ENCODE measurements around the gene PPARGC1A.

The PPARGC1A gene

DNA sequence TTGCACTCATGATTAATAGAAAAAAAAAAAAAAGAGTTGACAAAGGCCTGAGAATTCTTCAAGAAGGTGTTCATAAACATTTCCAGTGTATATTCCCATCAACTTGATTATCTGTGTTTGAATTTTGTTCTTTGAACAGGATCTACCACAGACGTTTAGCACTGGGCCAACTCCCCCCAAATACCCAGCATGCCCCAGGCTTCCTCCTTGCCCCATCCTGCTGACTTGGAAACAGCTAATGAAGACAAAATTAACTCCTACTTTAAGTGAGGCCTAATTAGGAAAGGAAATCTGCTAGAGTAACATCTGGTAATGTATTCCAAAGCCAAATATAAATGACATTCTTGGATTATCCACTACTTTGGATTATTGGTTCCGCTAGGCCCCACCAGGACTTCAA is 52.5 kb downstream of the PPARGC1A start:
- no peak for DNase-seq

DNA sequence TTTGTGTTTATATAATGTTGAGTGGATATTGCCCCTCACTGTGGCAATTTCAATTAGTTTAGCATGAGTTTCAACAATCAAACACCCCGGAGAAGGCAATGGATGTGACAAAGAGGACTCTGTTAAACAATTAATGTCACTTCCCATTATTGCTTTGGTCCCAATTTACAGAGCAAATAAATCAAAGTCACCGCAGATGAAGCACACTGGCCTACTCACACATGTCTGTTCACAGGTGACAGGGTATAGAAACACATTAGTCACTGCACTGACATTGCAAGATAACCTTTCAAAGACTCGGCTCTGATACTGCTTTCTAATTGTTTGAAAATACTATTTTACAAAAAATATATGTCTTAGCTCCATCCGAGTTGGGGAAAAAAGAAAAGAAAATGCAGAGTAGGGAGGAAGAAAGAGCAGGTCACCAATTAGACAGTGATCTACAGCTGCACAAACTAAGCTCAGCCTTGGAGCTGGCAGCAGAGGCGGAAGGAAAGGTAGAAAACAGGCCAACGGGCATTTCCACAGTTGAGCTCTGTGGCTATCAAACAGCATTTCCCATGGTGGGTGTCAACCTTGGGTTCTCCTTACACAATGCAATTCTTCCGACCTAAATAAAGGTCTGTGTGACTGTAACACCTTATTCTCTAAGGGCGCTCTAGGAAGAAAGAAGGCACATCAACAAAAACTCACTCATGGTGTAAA is 53.9 kb downstream of the PPARGC1A start:
- DNase-seq = no peak

DNA sequence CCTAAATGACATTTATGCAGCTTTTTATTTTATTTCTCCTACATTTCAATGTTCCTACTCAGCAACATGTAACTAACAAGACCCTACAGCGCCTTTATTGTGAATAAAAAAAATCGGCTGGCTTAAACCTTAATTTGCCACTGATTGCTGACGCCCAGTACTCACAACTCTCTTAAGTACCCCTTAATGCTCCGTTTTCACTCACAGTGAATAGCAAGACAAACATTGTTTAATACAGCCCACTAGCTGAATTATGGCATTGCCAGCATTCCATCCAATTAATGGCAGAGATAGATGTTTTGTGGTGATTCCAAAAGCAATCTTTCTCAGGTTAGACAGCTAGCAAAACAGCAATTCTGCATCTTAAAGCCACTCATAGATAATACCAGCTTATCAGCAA is 61.1 kb downstream of the PPARGC1A start:
- DNase-seq = no peak

DNA sequence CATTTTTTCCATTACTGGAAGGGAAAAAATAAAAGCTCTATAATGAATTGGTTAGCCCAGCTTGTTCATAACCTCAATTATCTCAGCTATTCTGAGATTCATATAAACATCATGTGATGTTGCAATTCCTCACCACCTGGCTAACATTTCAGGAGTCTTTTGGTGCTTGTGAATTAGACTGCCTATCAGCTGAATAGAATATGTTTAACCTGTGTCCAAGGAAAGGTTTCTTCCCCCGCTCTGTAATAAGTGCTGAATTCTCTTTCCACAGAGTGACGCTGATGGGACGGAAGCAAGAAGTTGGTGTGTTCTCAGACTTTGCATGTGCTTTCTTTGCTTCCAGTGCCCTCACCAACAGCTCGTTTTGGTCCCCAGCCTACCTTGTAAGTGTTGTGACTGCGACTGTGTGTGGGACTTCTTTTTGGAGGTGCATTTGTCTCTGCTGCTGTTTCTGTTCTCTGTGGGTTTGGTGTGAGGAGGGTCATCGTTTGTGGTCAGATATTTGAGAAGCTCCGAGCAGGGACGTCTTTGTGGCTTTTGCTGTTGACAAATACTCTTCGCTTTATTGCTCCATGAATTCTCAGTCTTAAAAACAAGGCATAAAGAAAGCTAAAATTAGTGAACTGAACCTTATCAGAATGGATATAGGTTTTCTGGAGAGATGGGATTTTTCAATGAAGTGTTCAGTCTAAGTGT is 61.7 kb downstream of the PPARGC1A start:
- DNase-seq = no peak

DNA sequence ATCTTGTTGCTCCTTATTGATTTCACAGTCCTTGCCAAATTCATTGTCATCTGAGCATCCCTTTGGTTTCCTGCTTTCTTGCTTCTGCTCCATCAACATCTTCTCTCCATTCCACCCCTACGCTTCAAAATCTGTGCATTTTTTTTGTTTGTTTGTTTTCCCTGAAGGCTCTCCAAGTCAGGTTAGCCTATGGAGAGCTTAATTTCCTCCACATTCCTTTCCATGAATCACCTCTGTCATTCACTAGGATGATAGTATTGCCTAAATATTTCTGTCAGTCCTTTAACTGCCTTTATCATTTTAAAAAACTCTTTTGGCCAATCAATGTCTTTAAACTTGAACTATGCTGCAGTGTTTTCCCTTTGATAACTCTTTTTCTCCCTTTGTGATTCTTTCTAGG is 67.7 kb downstream of the PPARGC1A start:
- no peak for DNase-seq

- no peak for DNase-seq
These were observed 70.8 kb downstream of the PPARGC1A start for GRCh38 chr4:23819041-23819511.

DNA sequence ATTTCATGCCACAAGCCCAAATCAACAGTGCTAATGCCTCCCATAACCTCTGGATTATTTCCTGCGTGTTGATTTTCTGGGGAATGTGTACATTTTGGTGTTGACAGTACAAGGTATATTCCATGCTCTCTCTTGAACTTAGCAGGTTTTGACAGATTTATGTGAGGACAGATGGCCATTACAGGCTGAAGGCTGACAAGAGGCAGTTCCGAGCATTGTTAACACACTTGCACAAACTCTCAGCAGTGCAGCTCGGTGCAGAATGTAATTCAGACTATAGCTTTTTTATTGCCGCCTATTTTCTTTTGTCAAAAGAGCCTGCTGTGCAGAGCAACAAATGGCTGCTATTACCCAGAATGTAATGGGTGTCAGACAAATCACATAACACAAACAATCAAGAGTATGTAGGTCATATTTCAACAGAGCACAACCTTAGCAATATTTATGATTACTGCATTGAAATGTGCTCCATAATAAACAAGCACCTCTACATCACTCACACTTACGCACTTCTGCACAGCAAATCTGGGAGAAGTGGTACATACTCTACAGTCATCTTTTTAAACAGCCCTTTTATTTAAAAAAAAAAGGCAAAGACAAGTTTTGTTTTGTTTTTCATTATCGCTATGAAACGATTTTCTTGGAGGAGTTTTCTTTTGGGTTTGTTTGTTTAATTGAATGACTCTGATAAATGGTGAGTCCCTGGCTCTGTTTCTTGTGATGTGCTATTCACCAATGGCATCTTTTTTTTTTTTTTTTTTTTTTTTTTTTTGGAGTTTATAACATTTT is 71.6 kb downstream of the PPARGC1A start:
- DNase-seq = no peak

DNA sequence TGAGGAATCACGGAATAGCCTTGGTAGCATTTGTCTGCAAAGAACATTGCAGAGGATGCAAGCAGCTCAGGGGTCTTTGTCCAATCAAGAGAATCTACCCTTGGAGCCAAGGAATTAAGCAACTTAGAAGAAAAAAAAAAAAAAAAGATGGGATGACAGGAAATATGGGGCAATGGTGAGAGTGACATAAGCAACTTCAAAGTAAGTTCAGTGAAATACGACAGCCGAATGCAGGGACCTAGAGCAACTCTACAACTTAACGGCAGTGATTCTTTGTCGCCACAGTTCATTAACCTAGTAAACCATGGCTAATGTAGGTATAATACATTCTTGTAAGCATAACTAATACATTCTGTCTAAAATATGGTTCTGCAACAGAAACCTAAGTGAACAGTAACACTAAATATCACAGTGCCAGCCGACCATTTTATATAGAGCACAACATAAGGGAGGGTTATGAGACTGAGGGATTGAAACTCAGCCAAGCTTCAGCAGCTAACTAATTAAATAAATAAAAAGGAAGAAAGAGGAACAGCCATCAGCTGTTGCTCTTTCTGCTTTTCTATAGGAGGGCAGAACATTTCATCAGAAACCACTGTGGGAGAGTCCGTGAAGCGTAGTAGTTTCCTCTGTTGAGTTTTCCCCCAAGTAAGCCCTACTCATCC is 74.7 kb downstream of the PPARGC1A start:
- DNase-seq = no peak

- DNase-seq = no peak
These were observed 75.3 kb downstream of the PPARGC1A start for GRCh38 chr4:23814587-23814986.

- no peak for DNase-seq
These were observed 78.7 kb downstream of the PPARGC1A start for GRCh38 chr4:23811161-23811560.

GRCh38 chr4:23805450-23805851 is 84.4 kb downstream of the PPARGC1A start:
- DNase-seq = no peak

- DNase-seq = no peak
These were observed 100.1 kb downstream of the PPARGC1A start for GRCh38 chr4:23789762-23790161.

DNA sequence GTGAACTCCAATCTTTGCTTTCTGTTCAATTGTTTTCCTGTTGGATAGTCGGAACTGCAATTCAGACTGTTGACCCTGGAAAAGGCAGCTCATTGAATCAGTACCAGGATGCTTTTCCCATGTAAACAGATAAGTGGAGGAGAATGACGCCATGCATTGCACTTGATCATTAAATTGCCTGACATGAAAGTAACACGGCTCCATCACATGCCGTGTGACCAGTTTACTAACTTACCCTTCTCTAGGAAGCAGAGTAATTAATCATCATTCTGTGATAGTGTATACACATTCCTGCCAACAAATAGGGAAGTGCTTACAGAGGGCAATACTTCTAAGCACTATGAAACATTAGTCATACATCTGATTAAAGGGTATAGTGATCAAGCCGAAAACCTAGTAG is 101.4 kb downstream of the PPARGC1A start:
- no peak for DNase-seq

- DNase-seq = no peak
These were observed 101.8 kb downstream of the PPARGC1A start for GRCh38 chr4:23788027-23788426.

DNA sequence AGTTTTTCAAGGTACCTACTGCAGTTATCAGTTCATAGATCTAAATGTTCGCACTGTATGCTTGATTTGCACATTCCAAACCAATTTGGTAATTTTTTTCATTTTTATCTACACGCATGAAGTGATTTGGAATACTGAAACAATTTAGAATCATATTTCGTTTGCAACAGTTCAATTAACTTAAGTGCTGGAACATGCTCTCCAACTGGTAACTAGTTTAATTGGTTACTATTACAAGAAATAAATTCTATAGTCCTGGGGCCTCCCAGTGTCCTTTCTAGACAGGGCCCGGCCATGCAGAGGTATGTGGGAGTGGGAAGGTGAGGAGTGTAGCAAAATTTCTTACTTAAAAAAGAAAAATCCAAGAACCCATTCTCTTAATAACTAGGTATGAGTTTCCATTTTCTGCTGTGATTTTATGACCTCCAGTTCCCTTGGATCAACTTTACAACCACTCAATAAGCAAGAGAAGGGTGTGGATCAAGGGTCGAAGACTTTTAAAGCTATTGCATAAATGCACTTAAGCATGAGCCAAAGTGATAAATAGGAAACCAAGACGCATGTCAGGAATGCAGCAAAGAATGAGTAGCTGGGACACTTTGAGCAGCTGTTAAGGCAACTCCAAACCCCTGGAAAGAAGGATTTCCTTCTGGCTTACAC is 106.9 kb downstream of the PPARGC1A start:
- DNase-seq = no peak

GRCh38 chr4:23779839-23780238 is 110.0 kb downstream of the PPARGC1A start:
- DNase-seq = no peak

- DNase-seq = no peak
These were observed 110.4 kb downstream of the PPARGC1A start for GRCh38 chr4:23779422-23779821.

- no peak for DNase-seq
These were observed 114.2 kb downstream of the PPARGC1A start for GRCh38 chr4:23775694-23776093.

- no peak for DNase-seq
These were observed 114.9 kb downstream of the PPARGC1A start for GRCh38 chr4:23774909-23775308.

- no peak for DNase-seq
These were observed 115.8 kb downstream of the PPARGC1A start for GRCh38 chr4:23773884-23774636.

- no peak for DNase-seq
These were observed 119.8 kb downstream of the PPARGC1A start for GRCh38 chr4:23770011-23770410.

- DNase-seq = no peak
These were observed 120.4 kb downstream of the PPARGC1A start for GRCh38 chr4:23769406-23769805.
